Jurkat, Clone E6-1 (cell line): ENCODE data around the gene GOLGA7B. TPM values are rescaled to one million over a fixed set of nuclear protein-coding genes. Genes with fewer than 3 reads are reported as not detected.

ENCODE experiments used
- DNase-seq: peaks from one replicate; pipeline ENCODE4 v3.0.0-alpha.2; 2011; ENCODE audit warnings: low read depth, low spot score
- H3K4me3 ChIP-seq: 2 replicates; pipeline ENCODE4 v1.5.1; 2011; ENCODE audit warnings: mild to moderate bottlenecking, low read length, control low read depth, moderate library complexity
- polyA plus RNA-seq: library from polyadenylated mRNA; unstranded; fragments of >200 nt; gene quantifications from one replicate; pipeline ENCODE4 v1.2.1, GENCODE V29; 2012; ENCODE audit warnings: missing spikeins; ENCODE audit not compliant: insufficient read length, insufficient read depth

The GOLGA7B gene
- polyA plus RNA-seq, result 0.22 TPM

GRCh38 chr10:97849687-97850402 is at the start of gene GOLGA7B:
Gene GOLGA7B (plus strand): TSS chr10:97849843. CDS start chr10:97850304, 461 bp downstream.
- DNase-seq, result no peak
- H3K4me3 ChIP-seq, result peak within 1 kb of the TSS; percentile 55

- no peak for DNase-seq
These were observed 49.2 kb upstream of the GOLGA7B start for GRCh38 chr10:97800474-97800873.

DNA sequence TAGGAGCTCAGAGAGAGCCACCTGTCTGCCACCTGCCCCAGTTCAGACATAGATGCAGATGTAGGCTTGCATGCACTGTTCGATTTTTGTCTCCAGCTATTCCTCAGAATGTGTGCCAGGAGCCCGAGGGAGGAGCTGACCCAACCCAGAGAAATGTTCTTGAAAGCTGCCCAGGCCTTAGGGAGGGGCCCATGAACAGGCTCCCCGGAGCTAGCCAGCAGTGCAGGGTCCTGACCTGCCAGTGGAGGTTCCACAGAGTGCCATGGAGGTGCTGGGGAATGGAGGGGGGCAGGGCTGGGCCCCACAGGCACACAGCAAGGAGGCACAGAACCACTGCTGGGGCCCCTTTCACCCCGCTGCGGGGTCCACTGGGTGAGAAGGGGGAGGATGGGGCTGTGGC is 48.2 kb upstream of the GOLGA7B start:
- H3K4me3 ChIP-seq, result no peak overlapping the region
- no peak for DNase-seq

More at GRCh38 chr10:97800474-97800873, 49.2 kb upstream of the GOLGA7B start:
- no peak overlapping the region for H3K4me3 ChIP-seq

DNA sequence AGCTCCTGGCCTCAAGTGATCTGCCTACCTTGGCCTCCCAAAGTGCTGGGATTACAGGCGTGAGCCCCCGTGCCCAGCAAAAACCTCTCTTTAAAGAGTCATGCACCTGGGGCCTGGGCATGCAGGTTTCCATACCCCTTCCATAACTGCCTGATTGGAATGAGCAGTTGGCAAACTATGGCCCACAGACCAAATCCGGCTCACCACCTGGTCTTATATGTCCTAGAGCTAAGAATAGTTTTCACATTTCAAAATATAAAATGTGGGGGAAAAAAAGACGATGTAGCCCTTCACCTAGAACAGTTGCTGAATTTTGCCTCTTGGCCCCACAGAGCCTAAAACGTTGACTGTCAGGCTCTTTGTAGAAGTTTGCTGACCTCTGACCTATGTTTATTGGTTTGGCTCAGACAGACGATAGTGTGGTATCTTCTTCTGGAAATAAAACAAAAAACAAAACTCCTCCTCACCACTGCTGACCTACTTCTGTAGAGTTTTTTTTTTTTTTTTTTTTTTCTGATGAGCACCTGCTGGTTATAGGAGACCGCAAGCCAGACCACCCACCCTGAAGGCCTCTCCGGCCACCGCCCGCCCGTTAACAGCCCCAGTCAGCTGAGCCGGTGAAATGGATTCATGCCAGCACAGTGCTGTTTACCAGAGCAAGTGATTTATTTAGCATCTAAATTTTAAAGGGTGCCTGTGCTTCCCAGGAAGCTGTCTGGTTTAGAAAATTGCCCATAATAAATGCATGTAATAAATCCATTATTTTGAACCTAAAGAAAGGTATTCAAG is 44.4 kb upstream of the GOLGA7B start:
- H3K4me3 ChIP-seq, result no peak overlapping the region
- DNase-seq, result no peak

DNA sequence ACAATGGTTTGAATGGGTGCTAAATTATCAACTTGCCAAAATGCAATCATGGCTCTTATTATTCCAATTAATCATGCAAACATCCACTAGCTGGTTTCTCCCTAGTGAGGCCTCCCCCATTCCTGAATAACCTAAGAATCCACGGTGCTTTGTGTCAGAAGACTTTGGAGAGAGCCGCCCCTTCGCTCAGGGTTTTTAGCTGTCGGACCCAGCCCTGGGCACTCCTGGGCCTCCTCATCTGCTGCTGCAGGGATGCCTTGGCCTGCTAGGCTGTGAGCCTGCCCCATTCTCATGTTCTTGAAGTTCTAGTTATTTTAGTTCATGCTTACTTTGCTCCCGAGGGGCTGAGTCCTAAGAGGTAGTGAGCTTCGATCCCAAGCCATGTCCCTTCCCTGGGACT is 43.7 kb upstream of the GOLGA7B start:
- no peak overlapping the region for H3K4me3 ChIP-seq
- no peak for DNase-seq

DNA sequence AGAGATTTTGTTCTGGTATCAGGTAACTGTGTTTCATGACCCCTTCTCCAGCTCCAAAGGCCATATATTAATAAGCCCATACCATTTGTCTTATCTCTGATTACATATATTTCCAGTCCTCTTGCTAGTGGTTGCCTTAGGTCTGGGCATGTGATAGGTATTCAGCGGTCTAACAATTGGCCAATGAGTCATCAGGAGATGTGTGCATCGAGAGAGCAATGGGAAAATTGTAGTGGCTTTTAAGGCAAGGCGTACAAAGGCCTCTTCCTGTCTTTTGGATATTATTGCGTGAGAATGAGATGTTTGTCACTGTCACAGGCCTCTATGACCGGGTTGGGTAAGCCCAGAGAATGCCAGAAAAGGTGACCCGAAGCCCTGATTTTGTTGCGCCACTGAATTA is 39.2 kb upstream of the GOLGA7B start:
- DNase-seq, result no peak
- no peak overlapping the region for H3K4me3 ChIP-seq

DNA sequence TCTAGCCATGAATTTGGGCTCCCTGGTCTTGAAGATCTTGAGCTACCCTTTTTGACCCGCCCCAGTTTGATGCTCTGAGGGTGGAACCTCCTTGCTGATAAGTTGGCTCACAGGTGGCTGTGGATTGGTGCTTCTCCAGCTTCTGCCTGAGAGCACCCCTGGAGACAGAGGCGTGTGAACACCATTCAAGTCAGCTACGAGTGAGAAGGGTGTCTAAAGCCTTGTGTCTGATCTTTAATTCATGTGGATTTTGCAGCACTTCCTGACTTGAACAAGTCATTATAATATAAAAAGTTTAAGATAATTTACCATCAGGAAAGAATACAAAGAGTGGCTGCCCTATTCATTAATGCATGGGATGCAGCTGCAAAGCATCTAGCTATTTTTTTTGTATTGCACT is 37.7 kb upstream of the GOLGA7B start:
- DNase-seq, result no peak

DNA sequence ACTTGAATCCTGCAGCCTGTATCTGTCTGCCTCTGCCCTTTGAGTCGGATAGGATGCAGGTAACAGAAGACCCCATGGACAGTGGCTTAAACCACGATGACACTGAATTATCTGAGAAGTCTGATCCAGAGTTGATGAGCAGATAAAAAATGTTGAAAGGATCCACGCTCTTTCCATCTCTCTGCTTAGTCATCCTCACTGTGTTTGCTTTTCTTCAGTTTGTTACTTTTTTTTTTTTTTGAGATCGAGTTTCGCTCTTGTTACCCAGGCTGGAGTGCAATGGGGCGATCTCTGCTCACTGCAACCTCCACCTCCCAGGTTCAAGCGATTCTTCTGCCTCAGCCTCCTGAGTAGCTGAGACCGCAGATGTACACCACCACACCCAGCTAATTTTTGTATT is 36.9 kb upstream of the GOLGA7B start:
- no peak for DNase-seq
- no peak overlapping the region for H3K4me3 ChIP-seq

More for the DNA sequence above, 37.7 kb upstream of the GOLGA7B start:
- no peak overlapping the region for H3K4me3 ChIP-seq

DNA sequence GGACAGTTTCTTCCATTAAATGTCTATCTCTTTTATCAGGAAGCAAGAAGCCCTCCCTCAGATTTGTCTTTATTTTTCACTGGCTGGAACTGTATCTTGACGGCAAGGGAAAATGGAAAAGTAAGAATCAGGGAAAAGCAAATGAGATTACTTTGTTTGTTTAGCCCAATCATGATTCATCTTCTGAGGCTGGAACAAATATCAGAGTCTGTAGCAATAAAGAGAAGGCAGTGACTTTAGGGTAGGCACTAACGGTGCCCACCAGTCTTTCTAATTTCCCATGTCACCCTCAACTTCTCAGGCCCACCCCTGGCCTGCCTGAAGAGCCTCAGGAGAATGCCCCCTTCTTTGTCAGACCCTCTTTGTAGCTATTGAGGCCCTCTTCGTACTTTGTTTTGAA is 36.3 kb upstream of the GOLGA7B start:
- DNase-seq, result no peak
- no peak overlapping the region for H3K4me3 ChIP-seq

DNA sequence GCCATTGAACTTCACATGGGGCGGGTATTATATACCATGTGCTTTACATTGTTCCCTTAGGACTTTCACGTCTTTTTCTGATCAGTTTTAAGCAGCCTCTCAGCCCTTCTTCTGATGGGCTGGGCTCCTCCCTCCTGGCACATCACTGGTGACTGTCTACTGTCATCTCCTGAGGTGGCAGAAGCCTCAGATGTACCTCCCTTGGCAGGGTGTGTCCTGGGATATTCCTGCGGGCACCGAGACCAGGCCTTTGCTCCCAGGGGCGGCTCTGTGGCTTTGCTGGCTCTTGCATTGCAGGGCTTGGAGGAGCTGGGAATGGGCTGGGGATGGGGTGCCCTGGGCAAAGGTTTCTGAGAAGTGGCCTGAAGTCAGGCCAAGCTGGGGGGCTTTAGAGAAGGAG is 34.6 kb upstream of the GOLGA7B start:
- DNase-seq, result no peak
- no peak overlapping the region for H3K4me3 ChIP-seq

DNA sequence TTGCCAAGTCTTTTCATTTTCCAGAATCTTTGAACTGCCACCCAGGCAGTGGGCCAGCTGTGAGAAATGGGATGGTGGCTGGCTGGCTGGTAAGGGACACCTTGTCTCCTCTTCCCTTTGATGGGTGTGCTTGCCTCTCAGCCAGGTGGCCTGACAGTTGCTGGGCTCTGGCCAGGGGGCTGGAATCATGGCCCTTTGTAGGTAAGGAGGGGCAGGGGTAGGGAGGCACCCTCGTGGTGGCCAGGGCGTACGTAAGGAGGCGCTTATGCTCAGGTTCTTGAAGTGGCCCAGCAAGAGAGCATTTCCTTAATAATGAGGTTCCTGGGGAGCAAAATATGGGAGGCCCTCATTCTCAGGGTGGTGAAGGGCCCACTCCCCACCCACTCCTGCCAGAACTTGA is 33.0 kb upstream of the GOLGA7B start:
- H3K4me3 ChIP-seq, result no peak overlapping the region
- no peak for DNase-seq

DNA sequence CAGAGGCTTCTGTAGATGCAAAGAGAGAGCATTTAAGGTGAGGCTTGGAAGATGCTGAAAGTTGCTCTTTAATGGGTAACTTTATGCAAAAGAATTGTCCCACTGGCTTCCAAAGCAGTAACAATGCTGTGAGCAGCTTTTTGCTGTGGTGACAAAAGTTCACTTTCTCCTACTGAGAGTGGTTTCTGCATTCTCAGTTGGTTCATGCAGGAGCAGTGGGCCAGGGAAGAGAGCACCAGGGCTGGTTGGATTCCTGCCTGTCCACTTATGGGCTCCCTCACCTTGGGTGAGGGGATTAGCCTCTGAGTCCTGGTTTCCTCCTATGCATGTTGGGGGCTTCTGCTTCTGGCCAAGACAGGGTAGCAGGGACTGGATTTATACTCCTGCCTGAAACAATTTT is 31.1 kb upstream of the GOLGA7B start:
- no peak overlapping the region for H3K4me3 ChIP-seq
- DNase-seq, result no peak

DNA sequence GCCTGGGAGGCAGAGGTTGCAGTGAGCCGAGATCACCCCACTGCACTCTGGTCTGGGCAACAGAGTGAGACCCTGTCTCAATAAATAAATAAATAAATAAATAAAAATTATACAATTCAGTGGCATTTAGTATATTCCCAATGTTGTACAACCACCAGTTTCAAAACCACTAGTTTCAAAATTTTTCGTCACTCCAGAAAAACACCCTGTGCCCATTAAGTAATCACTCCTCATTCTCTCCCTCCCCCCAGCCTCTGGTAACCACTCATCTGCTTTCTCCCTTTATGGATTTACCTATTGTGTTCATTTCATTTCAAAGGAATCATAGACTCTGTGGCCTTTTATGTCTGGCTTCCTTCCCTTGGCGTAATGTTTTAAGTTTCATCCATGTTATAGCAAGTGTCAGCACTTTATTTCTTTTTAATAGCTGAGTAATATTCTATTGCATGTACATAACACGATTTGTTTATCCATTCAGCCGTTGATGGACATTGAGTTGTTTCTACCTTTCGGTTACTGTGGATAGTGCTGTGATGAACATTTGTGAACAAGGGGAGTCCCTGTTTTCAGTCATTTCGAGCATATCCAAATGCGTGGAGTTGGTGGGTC is 29.4 kb upstream of the GOLGA7B start:
- no peak for DNase-seq
- H3K4me3 ChIP-seq, result no peak overlapping the region

GRCh38 chr10:97821308-97822038 is 28.2 kb upstream of the GOLGA7B start:
- DNase-seq, result no peak
- H3K4me3 ChIP-seq, result no peak overlapping the region

DNA sequence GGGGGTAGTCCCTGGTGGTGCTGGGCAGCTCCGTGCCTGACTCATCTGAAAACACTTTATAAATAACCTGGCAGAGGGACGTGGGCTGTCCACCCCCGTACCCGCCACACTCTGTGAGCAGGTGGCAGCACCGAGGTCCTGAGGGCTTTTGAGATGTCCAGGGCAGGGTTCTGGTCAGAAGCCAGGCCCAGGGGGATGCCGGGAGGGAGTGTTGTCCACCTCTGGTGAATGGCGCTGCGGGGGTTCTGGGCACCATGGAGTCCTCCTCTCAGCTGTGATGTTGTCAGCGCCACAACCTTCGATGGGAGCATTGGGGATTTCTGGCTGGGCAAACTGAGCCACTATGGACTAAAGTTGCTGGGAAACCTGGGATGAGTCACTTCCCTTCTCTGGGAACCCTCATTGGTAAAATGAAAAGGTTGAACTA is 27.4 kb upstream of the GOLGA7B start:
- no peak overlapping the region for H3K4me3 ChIP-seq
- DNase-seq, result no peak

DNA sequence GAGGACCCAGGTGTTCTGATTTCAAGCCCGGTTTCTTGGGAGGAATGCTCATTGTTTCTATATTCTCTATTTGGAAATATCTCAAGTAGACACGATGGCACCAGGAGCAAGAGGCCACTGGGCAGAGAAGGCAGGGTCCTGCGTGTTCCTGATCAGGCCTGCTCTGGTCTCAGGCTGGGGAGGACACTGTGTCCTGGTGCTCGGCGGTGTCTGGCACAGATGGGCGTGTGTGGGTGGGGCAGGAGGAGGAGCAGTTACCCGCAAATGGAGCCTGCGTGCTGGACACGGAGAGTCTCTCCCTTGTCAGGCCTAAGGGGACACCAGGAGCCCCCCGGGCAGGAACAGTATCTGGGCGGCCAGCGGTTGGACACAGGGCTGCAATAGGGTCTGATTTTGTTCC is 25.9 kb upstream of the GOLGA7B start:
- no peak overlapping the region for H3K4me3 ChIP-seq
- no peak for DNase-seq

DNA sequence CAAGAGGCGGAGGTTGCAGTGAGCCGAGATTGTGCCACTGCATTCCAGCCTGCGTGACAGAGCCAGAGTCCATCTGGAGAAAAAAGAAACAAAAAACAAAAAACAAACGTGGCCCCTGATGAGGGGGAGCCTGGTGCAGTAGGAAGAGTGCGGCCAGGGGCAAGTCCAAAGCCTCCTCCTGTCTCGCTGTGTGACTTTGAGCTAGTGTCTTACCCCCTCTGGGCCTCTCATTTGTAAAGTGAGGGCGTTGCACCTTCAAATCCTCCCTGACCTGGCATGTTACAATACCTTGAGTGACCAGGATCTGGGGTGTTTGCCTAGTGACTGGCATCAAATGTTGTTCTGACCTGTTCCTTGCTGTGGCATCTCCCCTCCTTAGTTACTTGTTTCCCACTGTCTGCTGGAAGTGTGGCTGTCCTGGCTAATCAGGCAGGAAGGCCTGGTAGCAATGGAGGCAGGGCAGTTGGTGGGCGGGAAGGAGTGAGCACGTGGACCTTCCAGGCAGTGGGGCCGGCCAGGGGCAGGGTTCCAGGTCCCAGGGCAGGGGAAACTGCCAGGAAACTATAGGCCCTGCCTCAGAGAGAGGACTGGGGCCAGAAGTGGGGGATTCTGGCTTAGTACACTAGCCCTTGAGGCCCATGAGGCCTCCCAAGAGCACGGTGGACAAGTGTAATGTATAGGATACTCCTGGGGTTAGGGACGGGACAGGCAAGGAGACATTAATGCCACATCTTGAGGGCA is 24.5 kb upstream of the GOLGA7B start:
- H3K4me3 ChIP-seq, result no peak overlapping the region
- DNase-seq, result no peak

DNA sequence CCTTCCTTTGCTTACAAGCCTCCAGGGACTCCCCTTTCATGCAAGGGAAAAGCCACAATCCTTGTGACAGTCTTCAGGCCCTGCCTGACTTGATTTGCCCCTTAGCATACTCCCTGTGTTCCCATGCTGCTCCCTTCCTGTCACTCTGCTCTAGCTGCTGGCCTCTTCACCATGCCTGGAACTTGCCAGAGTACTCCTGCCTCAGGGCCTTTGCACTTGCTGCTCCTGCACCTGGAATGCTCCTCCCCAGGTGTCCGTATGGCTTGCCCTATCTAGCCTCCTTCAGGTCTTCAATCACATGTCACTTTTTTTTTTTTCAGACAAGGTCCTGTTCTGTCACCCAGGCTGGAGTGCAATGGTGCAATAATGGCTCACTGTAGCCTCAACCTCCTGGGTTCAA is 22.8 kb upstream of the GOLGA7B start:
- H3K4me3 ChIP-seq, result no peak overlapping the region
- no peak for DNase-seq
